CD4-positive, CD25-positive, alpha-beta regulatory T cell (primary cell): ENCODE data around the gene ADAMTS13. TPM values are rescaled to one million over a fixed set of nuclear protein-coding genes. Genes with fewer than 3 reads are reported as not detected.

Experiments used
- ATAC-seq, 2 donors: fragments of 150-1000 bp; cut with Tn5 transposase; one replicate each; pipeline ENCODE4 v1.10.0; 2021; ENCODE audit warnings: low read depth in 2 of 2, moderate number of reproducible peaks in 2 of 2, moderate library complexity in 1 of 2
- DNase-seq, 3 donors: peaks; one replicate each; pipeline versions ENCODE4 v3.0.0 to v3.0.0-alpha.2; 2012 to 2022; ENCODE audit warnings: mixed read lengths in 1 of 3
- H3K27ac ChIP-seq: one replicate; pipeline ENCODE4 v1.7.0; 2013; ENCODE audit warnings: mild to moderate bottlenecking, low read length; ENCODE audit not compliant: insufficient read depth, poor library complexity, severe bottlenecking
- H3K27me3 ChIP-seq: one replicate; pipeline ENCODE4 v1.7.0; 2013; ENCODE audit warnings: low read length; ENCODE audit not compliant: control insufficient read depth, insufficient read depth
- H3K36me3 ChIP-seq: one replicate; pipeline ENCODE4 v1.7.0; 2013; ENCODE audit warnings: mild to moderate bottlenecking, low read length, moderate library complexity; ENCODE audit not compliant: control insufficient read depth, insufficient read depth
- H3K4me1 ChIP-seq: 2 replicates; pipeline ENCODE4 v1.7.0; 2013; ENCODE audit warnings: mild to moderate bottlenecking, low read length; ENCODE audit not compliant: insufficient read depth, control insufficient read depth, poor library complexity, severe bottlenecking
- H3K4me3 ChIP-seq: one replicate; pipeline ENCODE4 v1.7.0; 2013; ENCODE audit warnings: low read depth, mild to moderate bottlenecking, low read length, moderate library complexity
- H3K9me3 ChIP-seq, 2 experiments: 1 replicate in 1 of 2; 2 replicates in 1 of 2; pipeline ENCODE4 v1.7.0; 2013; ENCODE audit warnings: low read length in 2 of 2, mild to moderate bottlenecking in 1 of 2, moderate library complexity in 1 of 2; ENCODE audit not compliant: control insufficient read depth in 2 of 2
- H3K27ac Mint-ChIP-seq, 3 donors: one replicate each; pipeline ENCODE4 v1.8.0; 2020 to 2022; ENCODE audit warnings: mild to moderate bottlenecking in 3 of 3, mixed read lengths in 3 of 3, moderate library complexity in 2 of 3
- H3K27me3 Mint-ChIP-seq: one replicate; pipeline ENCODE4 v1.8.0; 2022; ENCODE audit warnings: mild to moderate bottlenecking, mixed read lengths
- H3K36me3 Mint-ChIP-seq: one replicate; pipeline ENCODE4 v1.8.0; 2020; ENCODE audit warnings: mixed read lengths
- H3K4me1 Mint-ChIP-seq, 4 donors: one replicate each; pipeline ENCODE4 v1.8.0; 2020 to 2022; ENCODE audit warnings: mixed read lengths in 4 of 4, mild to moderate bottlenecking in 1 of 4
- H3K4me3 Mint-ChIP-seq, 4 donors: one replicate each; pipeline ENCODE4 v1.8.0; 2020 to 2022; ENCODE audit warnings: mild to moderate bottlenecking in 4 of 4, mixed read lengths in 4 of 4, moderate library complexity in 3 of 4
- H3K9me3 Mint-ChIP-seq, 7 donors: one replicate each; pipeline ENCODE4 v1.8.0; 2020 to 2022; ENCODE audit warnings: mixed read lengths in 7 of 7, mild to moderate bottlenecking in 3 of 7, moderate library complexity in 2 of 7
- polyA plus RNA-seq, 4 donors: library from polyadenylated mRNA; unstranded; fragments of 300-500 nt; fragmentation: Illumina TruSeq; gene quantifications; one replicate each; pipeline ENCODE4 v1.2.3, GENCODE V29; 2021
- total RNA-seq: library from RNA; stranded (reverse); gene quantifications from one replicate; pipeline ENCODE4 v1.2.3, GENCODE V29; 2022

Gene ADAMTS13
- total and polyA plus RNA-seq, 5 donors from 2014 or later: 0.10 to 0.47 TPM; not detected in 3

- H3K36me3 Mint-ChIP-seq: peaks cover 9% of the 10 kb centered on the region
- H3K4me1 Mint-ChIP-seq: peaks cover 0 to 55% (median 38%) of the 10 kb centered on the region in 4 donors
- H3K27ac Mint-ChIP-seq: peak overlapping the region in 2 of 3 donors; percentile 91 to 96
- no peaks in the 10 kb centered on the region for H3K27me3 ChIP-seq
- no peak overlapping the region for H3K4me3 ChIP-seq
- no peaks in the 10 kb centered on the region for H3K9me3 Mint-ChIP-seq
- H3K4me3 Mint-ChIP-seq: peak overlapping the region; percentile 90 to 96 (median 94)
- no peak for DNase-seq
- no peak overlapping the region for H3K27ac ChIP-seq
- no peak for ATAC-seq
- peaks cover 16% of the 10 kb centered on the region for H3K36me3 ChIP-seq
- peaks cover 21% of the 10 kb centered on the region for H3K4me1 ChIP-seq
- peaks cover 1% of the 10 kb centered on the region for H3K27me3 Mint-ChIP-seq
- no peaks in the 10 kb centered on the region for H3K9me3 ChIP-seq
Observed at GRCh38 chr9:133419005-133419404, 3.2 kb upstream of the ADAMTS13 start.

GRCh38 chr9:133420392-133420827, 1.8 kb upstream of the ADAMTS13 start:
- Mint-ChIP-seq H3K27ac (peak overlapping the region in 1 of 3 donors; percentile 85), H3K4me3 (peak overlapping the region in 2 of 4 donors; percentile 58 to 68), H3K27me3 (peaks cover 6% of the 10 kb centered on the region), H3K4me1 (peaks cover 0 to 42% (median 27%) of the 10 kb centered on the region in 4 donors), H3K36me3 (no peaks in the 10 kb centered on the region), H3K9me3 (no peaks in the 10 kb centered on the region)
- no peak overlapping the region for H3K4me3 ChIP-seq
- H3K36me3 ChIP-seq: peaks cover 2% of the 10 kb centered on the region
- ATAC-seq (no peak), DNase-seq (peak in 1 of 3 donors; percentile 35)
- peaks cover 18% of the 10 kb centered on the region for H3K4me1 ChIP-seq
- H3K9me3 ChIP-seq: no peaks in the 10 kb centered on the region
- no peaks in the 10 kb centered on the region for H3K27me3 ChIP-seq
- no peak overlapping the region for H3K27ac ChIP-seq

- H3K9me3 ChIP-seq: no peaks in the 10 kb centered on the region
- Mint-ChIP-seq H3K27me3 (peaks cover 23% of the 10 kb centered on the region), H3K4me1 (peaks cover 0 to 23% (median 15%) of the 10 kb centered on the region in 4 donors), H3K36me3 (no peaks in the 10 kb centered on the region), H3K9me3 (no peaks in the 10 kb centered on the region), H3K4me3 (peak overlapping the region in 2 of 4 donors; percentile 32 to 47), H3K27ac (peak overlapping the region in 1 of 3 donors; percentile 74)
- H3K36me3 ChIP-seq: no peaks in the 10 kb centered on the region
- H3K4me1 ChIP-seq: no peaks in the 10 kb centered on the region
- no peaks in the 10 kb centered on the region for H3K27me3 ChIP-seq
- DNase-seq (no peak), ATAC-seq (no peak)
- no peak overlapping the region for H3K27ac ChIP-seq
- no peak overlapping the region for H3K4me3 ChIP-seq
Observed at GRCh38 chr9:133423216-133423615, 1.0 kb downstream of the ADAMTS13 start.

- Mint-ChIP-seq H3K9me3 (no peaks in the 10 kb centered on the region), H3K27ac (no peak overlapping the region), H3K4me1 (peaks cover 0 to 17% (median 10%) of the 10 kb centered on the region in 4 donors), H3K36me3 (no peaks in the 10 kb centered on the region), H3K4me3 (no peak overlapping the region), H3K27me3 (peaks cover 23% of the 10 kb centered on the region)
- Histone ChIP-seq H3K36me3 (no peaks in the 10 kb centered on the region), H3K27ac (no peak overlapping the region), H3K4me1 (no peaks in the 10 kb centered on the region), H3K27me3 (no peaks in the 10 kb centered on the region), H3K9me3 (no peaks in the 10 kb centered on the region), H3K4me3 (no peak overlapping the region)
- ATAC-seq: no peak
- DNase-seq: no peak
Observed at GRCh38 chr9:133424187-133424586, 2.0 kb downstream of the ADAMTS13 start.

- peaks cover 25% of the 10 kb centered on the region for H3K27me3 Mint-ChIP-seq
- no peak for ATAC-seq
- peaks cover 0 to 14% (median 6%) of the 10 kb centered on the region in 4 donors for H3K4me1 Mint-ChIP-seq
Observed at GRCh38 chr9:133425049-133425632, 3.0 kb downstream of the ADAMTS13 start.

GRCh38 chr9:133426011-133426410, 3.8 kb downstream of the ADAMTS13 start:
- H3K36me3 Mint-ChIP-seq: no peaks in the 10 kb centered on the region

More at GRCh38 chr9:133425049-133425632, 3.0 kb downstream of the ADAMTS13 start:
- Histone ChIP-seq H3K27ac (no peak overlapping the region), H3K27me3 (no peaks in the 10 kb centered on the region), H3K4me1 (no peaks in the 10 kb centered on the region), H3K4me3 (no peak overlapping the region), H3K36me3 (no peaks in the 10 kb centered on the region), H3K9me3 (no peaks in the 10 kb centered on the region)
- H3K9me3 Mint-ChIP-seq: no peaks in the 10 kb centered on the region
- no peaks in the 10 kb centered on the region for H3K36me3 Mint-ChIP-seq
- no peak overlapping the region for H3K4me3 Mint-ChIP-seq
- no peak for DNase-seq
- no peak overlapping the region for H3K27ac Mint-ChIP-seq

GRCh38 chr9:133427658-133428348, 5.6 kb downstream of the ADAMTS13 start:
- Histone ChIP-seq H3K27ac (no peak overlapping the region), H3K9me3 (no peaks in the 10 kb centered on the region), H3K4me3 (no peak overlapping the region), H3K36me3 (no peaks in the 10 kb centered on the region), H3K27me3 (no peaks in the 10 kb centered on the region), H3K4me1 (no peaks in the 10 kb centered on the region)
- no peaks in the 10 kb centered on the region for H3K36me3 Mint-ChIP-seq
- DNase-seq (no peak), ATAC-seq (no peak)
- H3K9me3 Mint-ChIP-seq: no peaks in the 10 kb centered on the region
- H3K4me1 Mint-ChIP-seq: peaks cover 0 to 9% (median 0%) of the 10 kb centered on the region in 4 donors
- peak overlapping the region in 3 of 4 donors; percentile 20 to 43 (median 22) for H3K4me3 Mint-ChIP-seq
- peaks cover 40% of the 10 kb centered on the region for H3K27me3 Mint-ChIP-seq
- no peak overlapping the region for H3K27ac Mint-ChIP-seq

More at GRCh38 chr9:133426011-133426410, 3.8 kb downstream of the ADAMTS13 start:
- no peak for DNase-seq
- Mint-ChIP-seq H3K4me1 (peaks cover 0 to 16% (median 3%) of the 10 kb centered on the region in 4 donors), H3K4me3 (no peak overlapping the region), H3K27me3 (peaks cover 34% of the 10 kb centered on the region), H3K9me3 (no peaks in the 10 kb centered on the region), H3K27ac (no peak overlapping the region)
- H3K27ac ChIP-seq: no peak overlapping the region
- ATAC-seq: no peak
- H3K4me3 ChIP-seq: no peak overlapping the region
- H3K36me3 ChIP-seq: no peaks in the 10 kb centered on the region
- no peaks in the 10 kb centered on the region for H3K4me1 ChIP-seq
- no peaks in the 10 kb centered on the region for H3K27me3 ChIP-seq
- H3K9me3 ChIP-seq: no peaks in the 10 kb centered on the region
